NB4 (cell line): Measurements from ENCODE around the gene RNF44.

ENCODE experiments used
- DNase-seq: peaks from one replicate; pipeline ENCODE4 v3.0.0; 2010; ENCODE audit warnings: low read depth
- H3K4me3 ChIP-seq: one replicate; pipeline ENCODE4 v1.5.1; 2011; ENCODE audit warnings: mild to moderate bottlenecking, low read depth, low read length, moderate library complexity
- MYC ChIP-seq: IDR thresholded peaks from 2 replicates; pipeline ENCODE4 v1.6.1; 2011; ENCODE audit warnings: low read depth, low read length
- POLR2A ChIP-seq: IDR thresholded peaks from 2 replicates; pipeline ENCODE4 v1.6.1; 2011; ENCODE audit warnings: mild to moderate bottlenecking; ENCODE audit not compliant: insufficient read length; ENCODE audit errors: extremely low read depth
- TF ChIP-seq, protein P1 (sequence below): IDR thresholded peaks from one replicate; pipeline ENCODE4 v1.5.1; 2012; ENCODE audit warnings: low read depth, low read length
- TF ChIP-seq, protein P2 (sequence below): IDR thresholded peaks from 2 replicates; pipeline ENCODE4 v1.6.1; 2011; ENCODE audit warnings: low read depth, low read length

The RNF44 gene

DNA sequence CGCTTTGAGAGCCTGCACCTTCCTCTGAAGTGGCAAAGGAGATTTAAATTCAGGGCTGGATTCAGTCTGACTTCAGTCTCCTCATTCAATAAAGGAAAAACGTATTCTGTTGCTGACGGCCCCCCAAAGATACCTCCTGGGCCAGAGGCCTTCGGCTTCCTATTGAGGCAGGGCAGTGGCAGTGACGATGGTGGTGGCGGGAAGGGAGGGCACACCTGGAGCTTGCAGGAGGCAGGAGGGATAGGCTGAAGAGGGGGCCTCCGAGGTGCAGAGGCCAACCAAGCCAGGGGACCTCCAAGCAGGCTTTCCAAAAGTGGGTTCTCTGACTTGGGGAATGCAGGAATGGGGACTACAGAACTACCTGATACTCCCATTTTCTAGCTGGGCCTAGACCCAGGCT, 15.9 kb downstream of the RNF44 start:
- TF ChIP-seq POLR2A = no peak
- TF ChIP-seq, protein P1, sequence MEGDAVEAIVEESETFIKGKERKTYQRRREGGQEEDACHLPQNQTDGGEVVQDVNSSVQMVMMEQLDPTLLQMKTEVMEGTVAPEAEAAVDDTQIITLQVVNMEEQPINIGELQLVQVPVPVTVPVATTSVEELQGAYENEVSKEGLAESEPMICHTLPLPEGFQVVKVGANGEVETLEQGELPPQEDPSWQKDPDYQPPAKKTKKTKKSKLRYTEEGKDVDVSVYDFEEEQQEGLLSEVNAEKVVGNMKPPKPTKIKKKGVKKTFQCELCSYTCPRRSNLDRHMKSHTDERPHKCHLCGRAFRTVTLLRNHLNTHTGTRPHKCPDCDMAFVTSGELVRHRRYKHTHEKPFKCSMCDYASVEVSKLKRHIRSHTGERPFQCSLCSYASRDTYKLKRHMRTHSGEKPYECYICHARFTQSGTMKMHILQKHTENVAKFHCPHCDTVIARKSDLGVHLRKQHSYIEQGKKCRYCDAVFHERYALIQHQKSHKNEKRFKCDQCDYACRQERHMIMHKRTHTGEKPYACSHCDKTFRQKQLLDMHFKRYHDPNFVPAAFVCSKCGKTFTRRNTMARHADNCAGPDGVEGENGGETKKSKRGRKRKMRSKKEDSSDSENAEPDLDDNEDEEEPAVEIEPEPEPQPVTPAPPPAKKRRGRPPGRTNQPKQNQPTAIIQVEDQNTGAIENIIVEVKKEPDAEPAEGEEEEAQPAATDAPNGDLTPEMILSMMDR = no peak
- TF ChIP-seq, protein P2, sequence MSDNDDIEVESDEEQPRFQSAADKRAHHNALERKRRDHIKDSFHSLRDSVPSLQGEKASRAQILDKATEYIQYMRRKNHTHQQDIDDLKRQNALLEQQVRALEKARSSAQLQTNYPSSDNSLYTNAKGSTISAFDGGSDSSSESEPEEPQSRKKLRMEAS = no peak
- TF ChIP-seq MYC = no peak
- DNase-seq = no peak
- H3K4me3 ChIP-seq = no peak overlapping the region

DNA sequence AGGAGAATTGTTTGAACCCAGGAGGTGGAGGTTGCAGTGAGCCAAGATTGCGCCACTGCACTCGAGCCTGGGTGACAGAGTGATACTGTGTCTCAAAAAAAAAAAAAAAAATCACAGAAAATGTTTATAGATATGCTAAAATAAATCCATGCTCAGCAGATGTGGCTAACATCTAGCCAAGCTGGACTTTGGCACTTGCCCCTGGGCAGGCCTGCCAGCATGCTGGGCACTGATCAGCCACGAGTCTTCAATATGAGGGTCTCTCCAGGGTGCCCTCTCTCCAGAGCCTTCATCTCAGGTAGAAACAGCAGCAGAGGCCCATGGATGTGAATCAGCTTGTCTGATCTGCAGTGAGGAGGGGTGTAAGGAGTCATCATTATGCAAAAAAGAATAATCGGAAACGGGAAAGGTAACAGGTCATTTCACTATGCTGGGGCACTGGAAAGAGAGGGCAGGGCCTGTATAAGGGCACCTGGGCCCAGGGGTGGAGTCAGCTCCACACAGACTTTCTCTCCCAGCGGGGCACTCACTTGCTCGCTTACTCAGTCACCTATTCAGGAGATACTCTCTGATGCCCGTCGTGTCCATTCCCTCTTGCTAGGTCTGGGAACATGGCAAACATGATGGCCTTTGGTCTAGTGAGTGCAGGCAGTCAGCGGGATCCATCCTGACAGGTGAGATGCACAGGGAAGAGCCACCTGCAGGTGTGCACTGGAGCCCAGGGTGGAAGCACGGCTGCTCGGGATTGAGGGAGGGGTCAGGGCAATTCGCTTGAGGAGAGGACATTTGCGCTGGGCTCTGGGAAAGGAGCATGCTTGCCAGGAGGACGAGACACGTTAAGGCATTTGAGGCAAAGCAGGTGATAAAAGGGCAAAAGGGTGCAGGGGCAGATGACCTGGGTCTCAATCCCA, 17.1 kb downstream of the RNF44 start:
- TF ChIP-seq POLR2A = no peak
- TF ChIP-seq MYC = no peak
- TF ChIP-seq, protein P1 = no peak
- TF ChIP-seq, protein P2 = no peak
- DNase-seq = no peak
- H3K4me3 ChIP-seq = no peak overlapping the region

DNA sequence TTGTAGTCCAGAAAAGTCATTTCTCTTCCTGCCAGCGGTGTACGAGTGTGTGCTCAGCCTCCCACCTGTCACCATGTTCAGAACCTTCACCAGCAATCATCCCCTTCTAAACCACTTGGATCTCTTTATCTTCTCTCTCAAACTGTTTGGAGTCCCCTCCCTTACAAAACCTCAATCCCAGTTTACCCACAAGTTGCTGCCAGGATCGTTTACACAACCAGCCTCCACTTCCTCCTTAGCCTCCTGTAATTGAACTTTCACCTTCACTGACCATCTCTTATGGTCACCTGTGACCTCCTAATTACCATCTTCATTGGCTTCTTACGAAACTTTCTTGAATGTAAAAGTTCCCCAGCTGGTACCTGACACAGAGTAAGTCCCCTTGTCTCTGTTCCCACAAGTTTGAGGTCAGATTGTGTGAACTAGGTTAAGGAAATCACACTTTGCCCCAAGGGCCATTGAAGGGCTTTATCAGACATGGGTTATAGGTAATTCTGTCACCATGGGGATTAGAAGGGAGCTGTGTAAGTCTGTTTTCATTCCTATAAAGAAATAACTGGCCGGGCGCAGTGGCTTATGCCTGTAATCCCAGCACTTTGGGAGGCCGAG, 20.0 kb downstream of the RNF44 start:
- peak; percentile 47 for DNase-seq
- TF ChIP-seq, protein P2 = no peak
- TF ChIP-seq POLR2A (no peak), MYC (no peak)
- TF ChIP-seq, protein P1 = no peak
- no peak overlapping the region for H3K4me3 ChIP-seq

DNA sequence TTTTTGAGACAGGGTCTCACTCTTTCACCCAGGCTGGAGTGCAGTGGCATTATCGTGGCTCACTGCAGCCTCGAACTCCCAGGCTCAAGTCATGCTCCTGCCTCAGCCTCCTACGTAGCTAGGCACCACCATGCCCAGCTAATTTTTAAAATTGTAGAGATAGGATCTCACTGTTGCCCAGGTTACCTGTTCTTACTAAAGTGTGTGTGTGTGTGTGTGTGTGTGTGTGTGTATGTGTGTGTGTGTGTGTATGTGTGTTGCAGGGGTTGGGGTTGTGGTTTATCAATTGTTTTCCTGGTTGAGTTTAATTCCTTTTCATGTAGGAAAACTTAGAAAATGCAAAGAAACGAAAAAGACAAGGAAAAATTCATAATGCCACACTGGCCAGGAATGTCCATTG, 21.8 kb downstream of the RNF44 start:
- TF ChIP-seq, protein P2 = no peak
- no peak for TF ChIP-seq MYC
- TF ChIP-seq, protein P1 = no peak
- no peak for TF ChIP-seq POLR2A
- H3K4me3 ChIP-seq = no peak overlapping the region
- no peak for DNase-seq

DNA sequence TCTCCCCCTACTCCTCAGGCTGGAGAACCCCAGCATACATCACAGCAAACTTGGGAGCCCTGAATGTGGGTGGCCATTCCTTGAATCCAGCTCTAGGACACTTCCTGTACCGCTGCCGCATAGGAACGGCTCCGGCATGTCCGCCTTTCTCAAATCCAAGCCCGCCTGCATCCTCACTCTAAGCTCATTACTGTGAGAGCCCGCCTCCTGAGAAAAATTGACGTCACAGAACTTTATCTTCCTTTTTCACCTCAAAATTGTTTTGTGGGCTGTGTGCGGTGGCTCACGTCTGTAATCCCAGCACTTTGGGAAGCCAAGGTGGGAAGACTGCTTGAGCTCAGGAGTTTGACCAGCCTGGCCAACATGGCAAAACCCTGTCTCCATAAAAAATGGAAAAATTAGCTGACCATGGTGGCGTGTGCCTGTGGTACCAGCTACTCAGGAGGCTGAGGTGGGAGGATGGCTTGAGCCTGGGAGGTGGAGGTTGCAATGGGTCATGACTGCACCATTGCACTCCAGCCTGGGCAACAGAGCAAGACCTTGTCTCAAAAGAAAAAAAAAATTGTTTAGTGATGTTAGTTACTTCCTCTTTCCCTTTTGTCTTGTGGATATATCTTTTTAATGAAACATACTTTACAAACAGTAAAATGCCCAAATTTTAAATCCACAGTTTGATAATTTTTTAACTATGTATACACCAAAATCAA, 22.8 kb downstream of the RNF44 start:
- TF ChIP-seq POLR2A = no peak
- no peak overlapping the region for H3K4me3 ChIP-seq
- no peak for DNase-seq

DNA sequence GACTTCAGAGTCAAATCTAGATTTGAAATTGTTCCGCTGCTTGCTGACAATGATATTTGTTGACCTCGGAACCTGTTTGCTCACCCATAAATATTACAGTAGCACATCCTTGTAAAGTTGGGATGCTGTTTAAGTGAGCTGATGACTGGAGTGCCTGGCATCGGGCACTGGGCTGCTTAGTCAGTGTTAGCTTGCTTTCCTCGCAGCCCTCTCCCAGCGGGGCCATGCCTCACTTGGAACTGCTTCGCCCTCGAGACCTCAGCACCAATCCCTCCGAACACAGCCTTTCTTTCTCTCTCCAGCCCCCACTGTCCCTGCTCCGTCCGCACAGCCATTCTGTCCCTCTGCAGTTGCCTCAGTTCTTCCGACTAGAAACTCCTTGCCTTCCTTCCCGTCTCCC, 23.4 kb downstream of the RNF44 start:
- H3K4me3 ChIP-seq = no peak overlapping the region
- no peak for TF ChIP-seq POLR2A
- TF ChIP-seq MYC = no peak
- TF ChIP-seq, protein P2 = no peak
- TF ChIP-seq, protein P1 = no peak
- DNase-seq = no peak
